HG02571 (cell line): ENCODE measurements around the gene KCNC3.
A peak's percentile ranks its signal among the peaks of the same experiment; 100 is the strongest.
"Not testable (repeated sequence)": the region's sequence is repeated elsewhere in the genome, so short reads cannot be mapped to it uniquely, and the experiment has no call there.

Experiments
- ATAC-seq: cut with Tn5 transposase; IDR thresholded peaks from one replicate; pipeline ENCODE4 v1.9.1; 2021; ENCODE audit warnings: mild to moderate bottlenecking, moderate library complexity; ENCODE audit not compliant: unreplicated experiment

Gene KCNC3

GRCh38 chr19:50356691-50357177, 27.6 kb upstream of the KCNC3 start:
- ATAC-seq, result no peak

GRCh38 chr19:50353487-50353880, 24.3 kb upstream of the KCNC3 start:
- ATAC-seq, result not testable (repeated sequence)

- ATAC-seq, result no peak
These were observed 23.1 kb upstream of the KCNC3 start for GRCh38 chr19:50352242-50352641.

DNA sequence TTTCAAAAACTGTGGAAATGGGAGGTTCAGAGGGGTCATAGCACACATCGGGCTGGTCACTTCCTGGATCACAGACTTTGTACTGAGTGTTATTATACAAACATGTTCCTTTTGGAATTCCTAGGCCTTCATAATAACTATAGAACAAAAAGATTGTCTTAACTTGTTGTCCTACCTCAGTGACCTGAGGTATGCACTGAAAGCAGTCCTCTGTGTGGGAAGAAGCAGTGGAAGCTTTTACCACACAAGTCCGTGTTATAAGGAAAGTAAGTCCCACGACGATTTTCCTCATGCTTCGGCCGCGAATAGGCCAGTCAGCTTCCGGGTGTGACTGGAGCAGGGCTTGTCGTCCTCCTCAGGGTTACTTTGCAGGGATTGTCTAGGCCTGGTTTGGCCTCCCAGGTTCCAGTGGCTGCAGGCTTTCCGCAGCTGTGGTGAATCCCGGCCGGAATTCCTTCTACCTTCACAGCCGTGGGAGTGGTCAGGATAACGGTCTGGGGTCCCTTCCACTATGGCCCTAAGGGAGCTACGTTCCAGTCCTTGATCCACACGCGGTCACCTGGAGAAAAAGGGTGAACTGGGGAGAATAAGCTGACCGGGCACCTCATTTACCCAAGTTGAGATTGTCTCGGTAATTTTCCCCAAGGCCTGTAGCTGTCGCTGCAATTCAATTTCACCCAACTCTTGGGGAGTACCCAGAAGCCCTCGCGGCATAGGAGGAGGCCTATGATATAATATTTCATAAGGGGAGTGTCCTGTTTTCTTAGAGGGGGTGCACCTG, 20.3 kb upstream of the KCNC3 start:
- no peak for ATAC-seq

DNA sequence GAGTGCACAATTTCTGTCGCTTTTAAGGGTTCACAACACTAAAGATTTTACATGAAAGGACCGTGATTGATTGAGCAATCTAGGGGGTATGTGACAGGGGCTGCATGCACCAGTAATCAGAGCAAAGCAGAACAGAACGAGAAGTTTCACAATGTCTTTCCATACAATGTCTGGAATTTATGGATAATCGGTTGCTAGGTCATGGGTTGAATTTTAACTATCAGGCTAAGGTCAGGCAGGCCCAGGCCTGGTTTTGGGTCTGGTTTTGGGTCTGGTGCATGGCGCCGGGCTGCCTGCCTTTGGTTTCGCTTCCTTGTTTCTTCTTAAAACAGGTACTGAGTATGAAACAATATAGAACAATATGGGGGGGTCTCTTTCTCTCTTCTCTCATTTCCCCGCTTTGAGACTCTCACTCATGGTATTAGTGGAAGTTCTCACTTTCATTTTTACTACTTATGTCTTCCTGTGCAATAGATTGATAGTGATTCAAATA, 18.0 kb upstream of the KCNC3 start:
- not testable (repeated sequence) for ATAC-seq

GRCh38 chr19:50344661-50345318, 15.6 kb upstream of the KCNC3 start:
- ATAC-seq, result no peak

DNA sequence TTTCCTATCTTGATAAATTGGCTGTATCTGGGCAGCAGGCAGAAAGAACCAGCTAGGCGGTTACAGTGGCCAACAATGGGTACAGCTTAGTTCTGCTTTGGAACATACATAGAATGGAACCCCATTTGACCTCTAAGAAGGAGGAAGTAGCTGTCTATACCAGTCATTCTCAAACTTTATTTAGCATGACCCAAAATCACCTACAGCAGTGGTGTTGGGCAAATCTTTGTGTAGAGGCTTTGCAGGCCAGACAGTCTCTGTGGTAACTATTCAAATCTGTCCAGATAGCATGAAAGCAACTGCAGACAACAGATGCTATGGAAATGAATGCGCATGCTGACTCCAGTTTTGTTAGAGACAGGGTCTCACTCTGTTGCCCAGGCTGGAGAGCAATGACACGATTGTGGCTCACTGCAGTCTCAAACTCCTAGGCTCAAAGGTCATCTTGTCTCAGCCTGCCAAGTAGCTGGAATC, 12.0 kb upstream of the KCNC3 start:
- peak; percentile 57 for ATAC-seq

- no peak for ATAC-seq
These were observed 11.2 kb upstream of the KCNC3 start for GRCh38 chr19:50340331-50340730.

GRCh38 chr19:50337031-50337430, 7.9 kb upstream of the KCNC3 start:
- not testable (repeated sequence) for ATAC-seq

- no peak for ATAC-seq
These were observed 5.7 kb upstream of the KCNC3 start for GRCh38 chr19:50334741-50335421.

- peak; percentile 26 for ATAC-seq
These were observed 4.8 kb upstream of the KCNC3 start for GRCh38 chr19:50333737-50334617.

GRCh38 chr19:50333235-50333736, 4.1 kb upstream of the KCNC3 start:
- ATAC-seq, result peak; percentile 42

GRCh38 chr19:50332244-50333038, 3.3 kb upstream of the KCNC3 start:
- ATAC-seq, result no peak

- no peak for ATAC-seq
These were observed 2.7 kb upstream of the KCNC3 start for GRCh38 chr19:50331994-50332243.

DNA sequence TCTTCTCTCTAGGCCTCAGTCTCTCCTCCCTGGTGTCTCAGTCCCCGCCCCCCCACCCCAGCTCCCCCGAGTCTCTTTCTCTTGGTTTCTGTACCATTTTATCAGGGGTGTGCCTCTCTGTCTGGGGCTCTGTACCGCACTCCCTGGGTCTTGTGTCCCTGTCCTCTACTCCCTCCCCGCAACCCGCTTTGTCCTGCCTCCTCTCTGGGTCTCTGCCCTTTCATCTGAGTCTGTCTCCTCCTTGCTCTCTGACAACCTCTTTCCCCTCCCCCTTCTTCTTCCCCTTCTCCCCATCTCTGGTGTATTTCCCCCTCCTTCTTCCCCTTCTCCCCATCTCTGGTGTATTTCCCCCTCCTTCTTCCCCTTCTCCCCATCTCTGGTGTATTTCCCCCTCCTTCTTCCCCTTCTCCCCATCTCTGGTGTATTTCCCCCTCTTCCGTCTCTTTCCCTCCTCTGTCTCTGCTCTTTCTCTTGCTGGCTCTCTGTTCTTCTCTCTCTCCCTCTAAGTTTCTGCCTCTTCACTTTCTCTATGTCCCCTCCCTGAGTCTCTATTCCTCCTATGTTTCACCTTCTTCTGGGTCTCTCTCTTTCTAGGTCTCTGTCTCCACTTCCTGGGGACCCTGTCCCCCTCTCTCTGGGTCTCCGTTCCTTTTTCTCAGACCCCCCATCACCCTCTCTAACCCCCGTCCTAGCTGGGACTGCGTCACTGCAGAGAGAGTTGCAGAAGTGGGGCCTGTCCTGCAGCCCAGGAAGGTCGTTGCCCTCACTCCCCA, 2.2 kb upstream of the KCNC3 start:
- no peak for ATAC-seq

DNA sequence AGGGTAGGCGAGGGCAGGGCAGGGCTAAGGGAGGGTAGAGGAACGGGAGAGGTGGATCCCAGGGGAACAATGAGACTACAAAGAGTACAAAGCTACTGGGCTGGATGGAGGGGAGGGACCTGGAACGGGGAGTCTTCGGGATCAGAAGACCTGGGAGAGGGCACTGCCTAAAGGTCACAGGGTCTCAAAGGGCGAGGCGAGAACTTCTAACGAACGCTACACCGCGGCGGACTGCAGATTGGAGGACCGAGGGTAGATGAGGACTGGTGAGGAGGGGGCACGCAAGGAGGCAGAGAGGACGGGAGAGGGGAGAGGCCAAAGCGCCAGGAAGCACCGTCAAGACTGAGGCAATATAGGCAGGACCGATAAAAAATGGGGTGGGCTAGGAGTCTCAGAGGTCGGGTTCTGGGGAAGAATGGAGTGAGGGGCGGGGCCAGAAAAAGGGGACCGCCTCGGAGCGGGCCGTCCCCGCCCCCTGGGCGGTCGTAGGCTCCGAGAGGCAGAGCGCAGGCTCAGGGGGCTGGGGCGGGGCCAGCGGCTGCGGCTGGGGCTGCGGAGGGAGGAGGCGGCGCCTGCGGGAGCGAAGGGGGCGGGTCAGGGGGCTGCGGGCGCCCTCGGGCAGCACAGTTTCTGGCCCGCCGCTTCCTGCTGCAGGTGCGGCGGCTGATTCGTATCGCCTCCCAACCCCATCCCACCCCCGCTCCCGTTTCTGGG, 1.3 kb upstream of the KCNC3 start:
- ATAC-seq, result no peak

GRCh38 chr19:50329926-50330294, 733 bp upstream of the KCNC3 start:
- ATAC-seq, result not testable (repeated sequence)

DNA sequence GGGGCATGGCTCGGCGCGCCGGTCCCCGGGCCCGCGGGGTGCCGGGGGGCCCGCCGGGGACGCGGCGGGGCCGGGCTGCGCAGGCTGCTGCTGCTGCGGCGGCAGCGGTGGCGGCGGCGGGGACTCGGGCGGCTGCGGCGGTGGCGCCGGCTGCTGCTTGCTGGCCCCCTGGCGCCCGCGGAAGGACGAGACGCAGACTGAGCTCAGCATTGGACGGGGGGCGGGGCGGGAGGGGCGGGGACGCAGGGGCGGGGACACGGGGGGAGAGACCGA, 368 bp downstream of the KCNC3 start:
- ATAC-seq, result peak; percentile 11
